GM19397 (cell line): ENCODE measurements around the gene OR2W1.

ENCODE experiments used
- ATAC-seq: cut with Tn5 transposase; IDR thresholded peaks from one replicate; pipeline ENCODE4 v1.9.1; 2021; ENCODE audit warnings: mild to moderate bottlenecking, moderate library complexity; ENCODE audit not compliant: unreplicated experiment

The OR2W1 gene

GRCh38 chr6:29045075-29045474 lies at the start of gene OR2W1:
Gene OR2W1, minus strand, starts transcription at chr6:29045175. Its CDS starts 0 bp downstream, at chr6:29045175.
- ATAC-seq = no peak

GRCh38 chr6:29092957-29093356 lies 48.0 kb upstream of the OR2W1 start:
- ATAC-seq = no peak

GRCh38 chr6:29087213-29087612 lies 42.2 kb upstream of the OR2W1 start, which contains the start of gene OR2B3:
Gene OR2B3, minus strand, starts transcription at chr6:29087313. Its CDS starts 65 bp downstream, at chr6:29087248.
- no peak for ATAC-seq

GRCh38 chr6:29082457-29082856 lies 37.5 kb upstream of the OR2W1 start:
- no peak for ATAC-seq

- no peak for ATAC-seq
Measured at GRCh38 chr6:29081312-29081711, 36.3 kb upstream of the OR2W1 start.

- ATAC-seq = no peak
Measured at GRCh38 chr6:29079203-29079602, 34.2 kb upstream of the OR2W1 start.

GRCh38 chr6:29071831-29072723 lies 27.1 kb upstream of the OR2W1 start:
- no peak for ATAC-seq

GRCh38 chr6:29051680-29052079 lies 6.7 kb upstream of the OR2W1 start:
- no peak for ATAC-seq

GRCh38 chr6:29035951-29036350 lies 9.0 kb downstream of the OR2W1 start:
- no peak for ATAC-seq

GRCh38 chr6:29028821-29029220 lies 16.2 kb downstream of the OR2W1 start:
- ATAC-seq = no peak

GRCh38 chr6:29025927-29026585 lies 18.9 kb downstream of the OR2W1 start:
- ATAC-seq = no peak

- no peak for ATAC-seq
Measured at GRCh38 chr6:29021434-29021833, 23.5 kb downstream of the OR2W1 start.

- no peak for ATAC-seq
Measured at GRCh38 chr6:29019629-29020028, 25.3 kb downstream of the OR2W1 start.

GRCh38 chr6:29017428-29017802 lies 27.6 kb downstream of the OR2W1 start:
- ATAC-seq = no peak

- ATAC-seq = peak; percentile 68
Measured at GRCh38 chr6:29016559-29017427, 28.2 kb downstream of the OR2W1 start.

GRCh38 chr6:29014729-29015608 lies 30.0 kb downstream of the OR2W1 start:
- no peak for ATAC-seq

GRCh38 chr6:29011276-29011734 lies 33.7 kb downstream of the OR2W1 start:
- no peak for ATAC-seq

GRCh38 chr6:29009358-29009757 lies 35.6 kb downstream of the OR2W1 start:
- no peak for ATAC-seq

GRCh38 chr6:29008089-29008488 lies 36.9 kb downstream of the OR2W1 start:
- no peak for ATAC-seq
